TTC549 (cell line): ENCODE measurements around the gene FBXW2.

Experiments
- FAIRE-seq: peaks from 2 replicates; lab custom pipeline; 2012; peaks lifted over from hg19 to GRCh38; lab: Jason Lieb, UNC

Gene FBXW2

DNA sequence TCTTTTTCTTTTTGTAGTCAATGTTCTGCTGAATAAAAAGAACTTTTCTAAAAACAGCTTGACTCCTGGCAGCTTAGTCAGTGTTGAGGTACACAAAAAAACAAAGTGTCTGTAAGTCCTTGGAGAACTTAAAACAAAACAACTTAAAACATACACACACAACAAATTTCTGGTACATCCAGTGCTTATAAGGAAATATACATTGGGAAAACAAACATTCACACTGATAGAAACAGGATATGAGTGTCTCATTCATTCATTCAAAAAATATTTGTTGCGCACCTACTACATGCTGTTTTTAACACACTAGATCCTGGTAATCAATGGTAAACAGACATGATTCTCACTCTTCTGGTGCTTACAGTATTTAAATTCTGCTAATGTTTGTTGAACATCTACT, 51.5 kb downstream of the FBXW2 start:
- FAIRE-seq = no peak

DNA sequence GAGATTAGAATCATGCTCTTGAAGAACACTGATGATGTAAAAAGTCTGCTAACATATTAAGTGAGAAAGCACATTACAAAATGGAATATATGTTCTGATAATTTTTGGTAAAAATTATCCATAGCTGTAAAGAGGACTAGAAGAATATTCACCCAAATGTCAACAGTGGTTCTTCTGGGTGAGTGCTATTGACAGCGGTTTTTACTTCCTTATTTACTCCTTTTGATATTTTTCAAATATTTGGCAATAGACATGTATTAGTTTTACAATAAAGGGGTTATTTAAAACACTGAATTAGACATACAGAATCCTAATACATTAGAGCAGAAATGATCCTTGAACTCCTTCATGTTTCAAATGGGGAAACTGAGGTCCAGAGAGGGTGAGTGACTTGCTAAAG, 52.0 kb downstream of the FBXW2 start:
- no peak for FAIRE-seq

GRCh38 chr9:120740132-120740531, 53.1 kb downstream of the FBXW2 start:
- no peak for FAIRE-seq

DNA sequence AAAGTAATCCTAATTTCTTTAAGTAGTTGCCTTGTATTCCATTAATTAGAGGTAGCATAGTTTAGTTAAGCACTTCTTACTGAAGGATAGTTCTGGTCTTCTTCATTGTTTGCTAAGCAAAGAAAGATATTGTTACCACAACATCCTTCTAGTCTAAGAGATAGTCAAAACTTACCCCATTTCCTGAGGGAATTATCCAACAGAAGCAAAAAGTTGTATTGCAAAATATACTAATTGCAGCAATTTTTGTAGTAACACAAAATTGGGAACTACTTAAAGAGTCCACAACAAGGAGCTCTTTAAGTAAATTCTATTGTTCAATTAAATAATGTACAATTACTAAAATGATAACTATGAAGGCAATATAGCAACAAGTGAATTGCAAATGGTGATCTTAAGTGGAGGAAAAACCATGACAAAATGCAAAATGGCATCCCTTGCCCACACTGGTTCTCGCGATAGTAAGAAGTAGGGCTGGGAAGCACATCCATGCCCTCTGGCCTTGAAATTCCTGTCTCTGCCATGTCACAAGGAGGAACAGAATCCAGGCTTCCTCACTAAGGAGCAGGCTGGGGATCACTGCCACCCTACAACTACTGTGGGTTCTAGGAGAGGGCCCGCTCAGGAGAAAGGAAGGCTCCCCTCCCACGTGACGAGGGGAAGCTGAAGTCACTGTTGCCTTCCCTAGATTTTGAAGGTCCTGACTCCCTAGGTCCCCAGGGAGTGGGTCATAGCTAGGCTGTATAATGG, 55.6 kb downstream of the FBXW2 start:
- no peak for FAIRE-seq

GRCh38 chr9:120736881-120737280, 56.3 kb downstream of the FBXW2 start:
- FAIRE-seq = no peak

DNA sequence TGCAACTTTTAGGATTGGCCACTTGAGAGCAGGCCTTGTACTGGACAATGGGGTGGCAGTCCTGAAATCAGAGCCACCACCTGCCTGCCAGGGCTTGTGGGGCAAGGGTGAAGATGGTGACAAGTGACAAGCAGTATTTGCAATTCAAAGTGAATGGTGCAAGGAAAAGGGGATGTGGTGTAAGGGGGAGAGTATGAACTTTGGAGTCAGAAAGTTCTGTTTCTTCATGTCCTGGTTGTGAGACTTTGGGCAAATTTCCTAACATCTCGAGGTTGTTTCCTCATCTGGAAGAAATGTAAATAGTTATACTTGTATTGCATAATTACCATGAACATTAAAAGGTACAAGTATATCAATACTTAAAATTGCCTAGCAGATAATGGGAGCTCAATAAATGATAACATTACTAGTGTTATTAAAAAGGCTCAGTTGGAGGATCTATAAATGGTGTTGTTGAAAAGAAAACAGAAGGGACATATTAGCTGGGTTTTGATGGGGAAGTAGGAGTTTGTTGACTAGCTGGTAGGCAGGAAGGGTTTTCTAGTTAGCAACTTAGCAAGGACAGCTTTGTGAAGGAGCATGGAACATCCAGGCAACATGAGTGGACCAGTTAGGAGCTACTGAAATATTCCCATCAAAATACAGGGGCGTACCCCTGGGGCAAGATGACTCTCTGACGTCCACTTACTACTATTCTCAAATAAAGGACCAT, 57.6 kb downstream of the FBXW2 start:
- FAIRE-seq = no peak

- FAIRE-seq = no peak
Observed at GRCh38 chr9:120734607-120735410, 58.4 kb downstream of the FBXW2 start.

GRCh38 chr9:120733190-120733589, 60.0 kb downstream of the FBXW2 start:
- FAIRE-seq = no peak

DNA sequence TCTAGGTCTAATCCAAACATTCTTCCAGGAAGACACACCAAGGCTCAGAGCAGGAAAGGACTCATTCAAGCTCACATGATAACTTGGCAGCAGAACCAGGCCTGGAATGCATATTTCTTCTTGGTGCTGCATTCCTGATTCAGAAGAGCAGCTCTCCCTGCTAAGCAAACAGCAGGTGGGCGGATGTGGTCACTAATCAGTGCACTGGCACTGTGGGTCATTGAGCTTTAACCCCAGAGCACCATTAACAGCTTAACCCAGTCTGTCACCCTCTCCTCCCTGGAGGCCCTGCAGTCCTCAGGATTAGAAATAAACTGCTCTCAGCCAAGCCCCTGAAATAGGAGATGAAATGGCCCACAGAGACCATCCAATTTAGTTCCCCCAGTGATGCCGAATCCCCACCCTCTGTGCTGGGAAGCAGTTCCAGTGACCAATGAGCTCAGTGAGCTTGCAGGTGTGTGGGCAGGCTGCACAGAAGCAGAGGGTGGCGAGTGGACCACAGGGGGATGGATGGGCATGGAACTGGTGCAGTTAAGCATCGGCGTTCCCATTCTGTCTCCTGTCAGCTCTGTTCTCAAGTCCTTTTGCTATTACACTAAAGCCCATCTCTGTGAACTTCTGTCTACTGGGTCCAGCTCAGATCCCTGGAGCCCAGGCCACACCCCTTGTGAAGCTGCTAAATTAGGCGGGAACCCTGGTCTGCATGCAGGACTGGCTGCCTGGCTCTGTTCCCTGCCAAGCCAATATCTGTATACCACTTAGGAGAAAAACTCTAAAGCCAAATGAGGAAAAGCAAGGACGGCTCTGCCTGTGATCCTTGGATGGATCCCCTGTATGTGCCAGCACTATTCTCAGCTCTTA, 62.3 kb downstream of the FBXW2 start:
- FAIRE-seq = no peak

DNA sequence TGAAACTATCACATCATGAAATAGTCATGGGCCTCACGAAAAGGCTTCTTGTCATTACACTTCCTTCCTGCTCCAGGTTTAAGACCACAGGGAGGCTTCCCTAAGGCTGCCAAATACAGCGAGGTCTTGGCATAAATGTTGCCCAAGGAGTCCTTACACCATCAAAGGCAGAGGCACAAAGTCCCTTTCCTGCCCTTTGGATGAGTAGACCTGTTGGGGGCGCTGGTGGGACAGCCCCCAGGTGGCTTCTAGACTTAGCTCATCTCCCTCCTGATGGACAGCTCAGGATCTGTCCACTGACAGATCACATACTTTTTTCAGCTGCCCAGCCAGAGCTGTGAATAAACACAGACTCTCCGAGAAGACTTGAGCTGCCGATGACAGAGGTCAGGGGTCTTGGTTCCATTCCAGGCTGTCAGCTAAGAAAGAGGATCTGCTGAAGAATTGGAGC, 63.4 kb downstream of the FBXW2 start:
- no peak for FAIRE-seq

- no peak for FAIRE-seq
Observed at GRCh38 chr9:120726484-120726883, 66.7 kb downstream of the FBXW2 start.

GRCh38 chr9:120725907-120726306, 67.3 kb downstream of the FBXW2 start:
- no peak for FAIRE-seq

DNA sequence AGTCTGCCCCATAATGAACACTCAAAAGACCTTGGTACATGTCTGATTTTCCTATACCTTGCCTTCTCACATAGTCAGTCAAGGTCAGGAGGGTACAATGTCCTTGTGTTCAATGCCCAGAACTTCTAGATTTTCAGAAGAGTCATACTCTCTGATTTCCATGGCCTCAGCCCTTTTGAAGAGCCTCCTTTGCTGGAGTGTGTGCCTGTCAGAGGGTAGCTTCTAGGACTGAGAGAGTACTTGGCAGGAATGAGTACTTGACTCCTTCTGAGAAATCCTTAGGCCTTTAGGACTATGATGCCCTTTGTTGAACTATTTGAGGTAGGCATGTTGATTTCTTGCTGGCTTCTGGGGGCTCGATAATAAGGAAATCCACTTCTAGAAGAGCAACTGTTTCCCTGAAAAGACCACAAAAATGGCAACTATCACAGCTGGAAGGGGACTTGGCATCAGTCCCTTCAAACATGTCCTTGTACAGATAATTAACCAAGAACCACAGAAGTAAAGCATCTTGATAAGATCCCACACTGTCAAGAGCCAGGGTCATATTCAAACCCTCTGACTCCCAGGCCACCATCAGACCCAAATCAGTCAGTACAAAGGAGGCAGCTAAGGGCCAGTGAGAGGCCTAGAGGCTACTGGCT, 68.3 kb downstream of the FBXW2 start:
- FAIRE-seq = no peak

GRCh38 chr9:120723565-120723964, 69.7 kb downstream of the FBXW2 start:
- FAIRE-seq = no peak

GRCh38 chr9:120720404-120720803, 72.8 kb downstream of the FBXW2 start:
- no peak for FAIRE-seq

GRCh38 chr9:120718316-120718715, 74.9 kb downstream of the FBXW2 start:
- FAIRE-seq = no peak

DNA sequence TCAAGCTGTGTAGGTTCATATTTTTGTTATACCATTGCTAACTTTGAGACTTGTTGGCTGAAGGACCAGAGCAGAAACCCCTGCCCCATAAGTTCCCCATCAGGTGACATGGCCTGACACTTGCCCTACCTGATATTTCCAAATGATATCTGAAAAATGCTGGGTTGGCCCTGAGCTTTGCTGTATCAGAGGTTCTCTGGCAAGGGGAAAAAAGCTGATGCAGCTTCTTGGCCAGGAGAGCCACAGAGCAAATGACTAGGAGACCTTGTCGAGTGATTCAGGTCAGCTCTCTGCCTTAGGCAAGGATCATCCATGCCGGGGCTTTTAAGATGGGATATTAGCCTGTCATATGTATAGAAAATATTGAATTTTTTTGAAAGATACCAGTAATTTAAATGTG, 76.0 kb downstream of the FBXW2 start:
- no peak for FAIRE-seq

GRCh38 chr9:120716483-120716882, 76.7 kb downstream of the FBXW2 start:
- FAIRE-seq = no peak

DNA sequence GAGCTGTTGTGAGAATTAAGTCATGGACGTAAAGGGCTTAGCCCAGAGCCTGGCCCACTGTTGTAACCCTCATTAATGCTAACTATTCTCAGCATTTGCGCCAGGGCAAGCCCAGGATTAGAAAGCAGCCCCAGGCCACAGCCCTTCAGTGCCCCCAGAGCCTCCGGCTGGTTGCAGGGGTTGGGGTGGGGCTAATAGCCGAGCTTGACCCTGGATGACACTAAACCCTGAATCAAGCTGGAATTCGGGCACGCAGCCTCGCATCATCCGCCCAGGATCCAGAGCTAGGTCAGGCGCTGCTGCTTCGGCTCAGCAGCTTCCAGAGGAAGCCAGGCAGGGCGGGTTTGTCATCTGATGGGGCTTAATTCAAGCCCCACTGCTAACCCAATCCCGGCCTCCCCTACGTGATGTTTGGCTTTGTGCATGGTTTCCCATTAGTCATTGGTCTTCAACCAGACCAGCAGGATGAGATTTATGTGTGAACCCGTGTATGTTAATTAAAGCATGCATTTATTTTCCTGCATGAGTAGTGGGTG, 77.8 kb downstream of the FBXW2 start:
- FAIRE-seq = no peak

DNA sequence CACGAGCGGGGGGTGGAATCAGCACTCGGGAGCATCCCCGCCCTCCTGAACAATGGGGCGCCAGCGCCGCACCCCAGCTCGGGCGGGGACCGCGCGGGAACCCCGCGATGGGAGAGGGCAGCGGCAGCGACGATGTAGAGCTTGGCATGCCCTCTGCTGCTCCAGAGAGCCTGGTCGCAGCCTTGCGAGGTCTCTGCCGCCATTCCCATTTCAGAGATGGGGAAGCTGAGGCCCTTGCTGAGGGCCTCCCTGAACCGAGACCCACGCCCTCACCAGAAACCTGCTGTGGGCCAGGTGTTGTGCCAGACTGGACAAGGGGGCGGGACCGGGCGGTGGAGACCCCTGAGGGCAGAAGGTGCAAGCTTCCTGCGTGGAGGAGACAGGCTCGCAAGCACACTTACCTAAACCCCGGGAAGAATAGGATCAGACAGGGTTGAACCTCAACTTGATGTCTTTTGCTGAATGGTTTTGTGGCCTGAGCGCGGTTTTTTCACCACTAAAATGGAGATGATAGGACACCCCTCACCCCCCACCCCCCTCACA, 78.3 kb downstream of the FBXW2 start:
- no peak for FAIRE-seq
